ENCODE measurements around the gene LCP2.

- TF ChIP-seq CTCF (IDR thresholded peaks at IDR 0.05) (no peak), POLR2A (IDR thresholded peaks at IDR 0.05) (no peak)
Measured at GRCh38 chr5:170228762-170229435, 68.7 kb downstream of the LCP2 start.

Data from lower leg skin (tissue), 3 donors.